Panc1 (cell line): ENCODE measurements around the gene GRM4. TPM values are rescaled to one million over a fixed set of nuclear protein-coding genes. Genes with fewer than 3 reads are reported as not detected.

Experiments used
- ATAC-seq: fragments of 200-7000 bp; cut with Tn5 transposase; 2 replicates; pipeline ENCODE4 v1.9.1; 2020; ENCODE audit warnings: mild to moderate bottlenecking, moderate library complexity
- BruUV-seq: library from RNA; stranded (reverse); fragments of 400-500 nt; replicated peaks from 2 replicates; lab custom pipeline; 2021; lab: Mats Ljungman, UMichigan
- CTCF ChIA-PET: fragments of 300-600 bp; sonication (Branson Sonifier 250); formaldehyde crosslinking; loops from one replicate; lab custom pipeline; 2022; ENCODE audit warnings: antibody characterized with exemption; lab: Charles Lee
- POLR2A ChIA-PET: fragments of 300-600 bp; sonication (Branson Sonifier 250); formaldehyde crosslinking; loops from one replicate; lab custom pipeline; 2022; ENCODE audit warnings: antibody characterized with exemption; lab: Charles Lee
- DNase-seq: peaks from one replicate; pipeline ENCODE4 v3.0.0-alpha.2; 2010; ENCODE audit warnings: low read depth, low spot score
- H3K27ac ChIP-seq: 2 replicates; pipeline ENCODE4 v1.5.1; 2011; ENCODE audit warnings: mild to moderate bottlenecking, low read length, inconsistent platforms
- H3K27me3 ChIP-seq: fragments of 200-500 bp; sonication (Bioruptor generic); 2 replicates; pipeline ENCODE4 v1.6.0; 2014; ENCODE audit warnings: low read length, inconsistent platforms; ENCODE audit not compliant: control insufficient read depth, insufficient read depth
- H3K36me3 ChIP-seq: fragments of 200-500 bp; sonication (Bioruptor generic); 2 replicates; pipeline ENCODE4 v1.5.1; 2014; ENCODE audit warnings: inconsistent platforms, mild to moderate bottlenecking, low read length, moderate library complexity; ENCODE audit not compliant: control insufficient read depth, insufficient read depth
- H3K4me1 ChIP-seq: 2 replicates; pipeline ENCODE4 v1.5.1; 2011; ENCODE audit warnings: inconsistent platforms, mild to moderate bottlenecking, low read length, moderate library complexity; ENCODE audit not compliant: control insufficient read depth, insufficient read depth
- H3K4me3 ChIP-seq, 2 experiments: 2 replicates each; pipeline ENCODE4 v1.5.1; 2011 to 2012; ENCODE audit warnings: low read depth in 2 of 2, low read length in 2 of 2, mild to moderate bottlenecking in 2 of 2, inconsistent platforms in 1 of 2, moderate library complexity in 1 of 2
- H3K9me3 ChIP-seq: fragments of 200-500 bp; sonication (Bioruptor generic); 2 replicates; pipeline ENCODE4 v1.5.1; 2014; ENCODE audit warnings: low read depth, mild to moderate bottlenecking, inconsistent platforms, low read length, moderate library complexity; ENCODE audit not compliant: control insufficient read depth, insufficient read depth
- POLR2AphosphoS5 ChIP-seq: IDR thresholded peaks from 2 replicates; pipeline ENCODE4 v1.6.1; 2012; ENCODE audit warnings: mild to moderate bottlenecking, low read depth, low read length, moderate library complexity
- SIN3A ChIP-seq: IDR thresholded peaks from 2 replicates; pipeline ENCODE4 v1.6.1; 2012; ENCODE audit warnings: low read depth, mild to moderate bottlenecking, low read length, moderate library complexity, borderline replicate concordance; ENCODE audit not compliant: insufficient read depth
- TCF7L2 ChIP-seq: IDR thresholded peaks from 2 replicates; pipeline ENCODE4 v1.6.1; 2011; ENCODE audit warnings: mild to moderate bottlenecking, low read depth, low read length, inconsistent platforms
- in situ Hi-C: cut with HindIII; loops from 2 replicates; pipeline ENCODE4 v1.10.0; 2016; ENCODE audit warnings: low sequenced_read_pairs, low pct_unique_long_range_greater_than_20kb
- intact Hi-C: fragments of 100-400 bp; cut with micrococcal nuclease; formaldehyde crosslinking; loops from one replicate; pipeline ENCODE4 v1.10.0; 2022; ENCODE audit not compliant: unreplicated experiment
- total RNA-seq: library from RNA; stranded (reverse); gene quantifications from one replicate; pipeline ENCODE4 v1.2.1, GENCODE V29; 2021; ENCODE audit not compliant: unreplicated experiment
- TF ChIP-seq, protein P1 (sequence below): fragments of 450-650 bp; IDR thresholded peaks from 2 replicates; pipeline ENCODE4 v1.5.1; 2017; ENCODE audit warnings: mild to moderate bottlenecking
- TF ChIP-seq, protein P2 (sequence below), 2 experiments: IDR thresholded peaks; 2 replicates each; pipeline ENCODE4 v1.6.1; 2011 to 2012; ENCODE audit warnings: low read depth in 2 of 2, control low read depth in 1 of 2, low read length in 1 of 2, mild to moderate bottlenecking in 1 of 2, moderate library complexity in 1 of 2; ENCODE audit not compliant: insufficient read depth in 1 of 2

The GRM4 gene
- total RNA-seq, 1 experiment from 2014 or later = 1.3 TPM

DNA sequence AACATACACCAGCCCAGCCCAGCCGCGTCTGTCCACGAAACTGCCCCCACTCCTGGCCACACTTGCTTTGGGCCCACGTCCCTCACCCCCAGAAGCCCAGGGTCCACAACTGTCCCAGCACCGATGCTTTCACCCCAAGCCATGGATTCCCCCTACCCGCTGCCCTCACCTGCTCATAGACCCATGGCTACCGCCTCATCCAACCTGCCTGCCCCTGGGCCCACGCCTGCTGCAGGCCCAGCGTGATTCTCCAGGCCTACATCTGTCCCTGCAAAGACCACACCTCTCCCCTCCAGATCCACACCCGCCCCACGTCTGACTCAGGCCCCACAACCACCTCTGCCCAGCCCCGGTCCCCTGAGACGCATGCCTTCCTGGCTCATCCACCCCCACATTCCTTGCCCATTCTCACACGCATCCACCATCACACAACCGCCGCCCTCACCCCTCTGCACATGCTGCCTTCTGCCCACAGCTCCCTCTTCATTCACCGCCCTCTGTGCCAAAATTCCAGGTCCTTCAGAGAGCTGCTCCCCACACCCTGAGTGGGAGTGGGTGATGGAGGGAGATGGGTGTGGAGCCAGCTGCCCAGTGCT is 86.7 kb downstream of the GRM4 start:
- ChIA-PET POLR2A (no interaction called here), CTCF (no interaction called here)
- Histone ChIP-seq H3K27ac (no peak overlapping the region), H3K27me3 (peaks cover under 1% of the 10 kb centered on the region; the same call in 1 of the 2 replicates), H3K9me3 (no peaks in the 10 kb centered on the region), H3K4me1 (no peaks in the 10 kb centered on the region), H3K4me3 (no peak overlapping the region), H3K36me3 (no peaks in the 10 kb centered on the region)
- TF ChIP-seq, protein P1, sequence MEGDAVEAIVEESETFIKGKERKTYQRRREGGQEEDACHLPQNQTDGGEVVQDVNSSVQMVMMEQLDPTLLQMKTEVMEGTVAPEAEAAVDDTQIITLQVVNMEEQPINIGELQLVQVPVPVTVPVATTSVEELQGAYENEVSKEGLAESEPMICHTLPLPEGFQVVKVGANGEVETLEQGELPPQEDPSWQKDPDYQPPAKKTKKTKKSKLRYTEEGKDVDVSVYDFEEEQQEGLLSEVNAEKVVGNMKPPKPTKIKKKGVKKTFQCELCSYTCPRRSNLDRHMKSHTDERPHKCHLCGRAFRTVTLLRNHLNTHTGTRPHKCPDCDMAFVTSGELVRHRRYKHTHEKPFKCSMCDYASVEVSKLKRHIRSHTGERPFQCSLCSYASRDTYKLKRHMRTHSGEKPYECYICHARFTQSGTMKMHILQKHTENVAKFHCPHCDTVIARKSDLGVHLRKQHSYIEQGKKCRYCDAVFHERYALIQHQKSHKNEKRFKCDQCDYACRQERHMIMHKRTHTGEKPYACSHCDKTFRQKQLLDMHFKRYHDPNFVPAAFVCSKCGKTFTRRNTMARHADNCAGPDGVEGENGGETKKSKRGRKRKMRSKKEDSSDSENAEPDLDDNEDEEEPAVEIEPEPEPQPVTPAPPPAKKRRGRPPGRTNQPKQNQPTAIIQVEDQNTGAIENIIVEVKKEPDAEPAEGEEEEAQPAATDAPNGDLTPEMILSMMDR = no peak
- TF ChIP-seq, protein P2, sequence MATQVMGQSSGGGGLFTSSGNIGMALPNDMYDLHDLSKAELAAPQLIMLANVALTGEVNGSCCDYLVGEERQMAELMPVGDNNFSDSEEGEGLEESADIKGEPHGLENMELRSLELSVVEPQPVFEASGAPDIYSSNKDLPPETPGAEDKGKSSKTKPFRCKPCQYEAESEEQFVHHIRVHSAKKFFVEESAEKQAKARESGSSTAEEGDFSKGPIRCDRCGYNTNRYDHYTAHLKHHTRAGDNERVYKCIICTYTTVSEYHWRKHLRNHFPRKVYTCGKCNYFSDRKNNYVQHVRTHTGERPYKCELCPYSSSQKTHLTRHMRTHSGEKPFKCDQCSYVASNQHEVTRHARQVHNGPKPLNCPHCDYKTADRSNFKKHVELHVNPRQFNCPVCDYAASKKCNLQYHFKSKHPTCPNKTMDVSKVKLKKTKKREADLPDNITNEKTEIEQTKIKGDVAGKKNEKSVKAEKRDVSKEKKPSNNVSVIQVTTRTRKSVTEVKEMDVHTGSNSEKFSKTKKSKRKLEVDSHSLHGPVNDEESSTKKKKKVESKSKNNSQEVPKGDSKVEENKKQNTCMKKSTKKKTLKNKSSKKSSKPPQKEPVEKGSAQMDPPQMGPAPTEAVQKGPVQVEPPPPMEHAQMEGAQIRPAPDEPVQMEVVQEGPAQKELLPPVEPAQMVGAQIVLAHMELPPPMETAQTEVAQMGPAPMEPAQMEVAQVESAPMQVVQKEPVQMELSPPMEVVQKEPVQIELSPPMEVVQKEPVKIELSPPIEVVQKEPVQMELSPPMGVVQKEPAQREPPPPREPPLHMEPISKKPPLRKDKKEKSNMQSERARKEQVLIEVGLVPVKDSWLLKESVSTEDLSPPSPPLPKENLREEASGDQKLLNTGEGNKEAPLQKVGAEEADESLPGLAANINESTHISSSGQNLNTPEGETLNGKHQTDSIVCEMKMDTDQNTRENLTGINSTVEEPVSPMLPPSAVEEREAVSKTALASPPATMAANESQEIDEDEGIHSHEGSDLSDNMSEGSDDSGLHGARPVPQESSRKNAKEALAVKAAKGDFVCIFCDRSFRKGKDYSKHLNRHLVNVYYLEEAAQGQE (IDR thresholded peaks at IDR 0.05; ENCODE audit: insufficient read depth in 1 of 2, low read depth in 2 of 2, low read length in 1 of 2) = no peak
- TF ChIP-seq TCF7L2 (no peak), SIN3A (no peak), POLR2AphosphoS5 (no peak)
- DNase-seq = no peak
- no peak for ATAC-seq
- in situ Hi-C loops = no loop called here
- BruUV-seq = no TSS peak
- intact Hi-C loops = no loop called here

DNA sequence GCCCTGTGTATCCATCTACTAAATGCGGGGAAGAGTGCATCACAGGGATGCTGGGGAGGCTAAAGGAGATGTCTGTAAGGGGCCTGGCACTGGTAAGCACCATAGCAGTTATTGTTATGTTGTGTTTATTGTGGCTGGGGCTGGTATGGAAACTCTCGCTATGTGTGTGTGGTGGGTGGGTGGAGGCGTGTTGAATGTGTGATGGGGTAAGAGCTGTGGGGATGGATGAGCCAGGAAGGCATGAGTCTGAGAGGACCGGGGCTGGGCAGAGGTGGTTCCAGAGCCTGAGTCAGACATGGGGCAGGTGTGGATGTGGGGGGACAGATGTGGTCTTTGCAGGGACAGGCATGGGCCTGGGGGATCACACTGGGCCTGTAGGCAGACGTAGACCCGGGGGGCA is 88.1 kb downstream of the GRM4 start:
- POLR2A ChIA-PET = no interaction called here
- TF ChIP-seq, protein P2 (IDR thresholded peaks at IDR 0.05; ENCODE audit: insufficient read depth in 1 of 2, low read depth in 2 of 2, low read length in 1 of 2) = no peak
- TF ChIP-seq, protein P1 = no peak
- TF ChIP-seq TCF7L2 (no peak), POLR2AphosphoS5 (no peak), SIN3A (no peak)
- Histone ChIP-seq H3K4me1 (no peaks in the 10 kb centered on the region), H3K4me3 (no peak overlapping the region), H3K27me3 (no peaks in the 10 kb centered on the region), H3K9me3 (no peaks in the 10 kb centered on the region), H3K27ac (no peak overlapping the region), H3K36me3 (no peaks in the 10 kb centered on the region)
- no TSS peak for BruUV-seq
- CTCF ChIA-PET = interaction anchor here (0.6 kb wide), 1 partner anchor 10 kb away, joined by 5 read pairs; no protein-coding TSS in a partner anchor
- DNase-seq (no peak), ATAC-seq (no peak)
- in situ Hi-C loops (no loop called here), intact Hi-C loops (no loop called here)
